ENCODE data around the gene OTOL1.

OTOL1 gene

DNA sequence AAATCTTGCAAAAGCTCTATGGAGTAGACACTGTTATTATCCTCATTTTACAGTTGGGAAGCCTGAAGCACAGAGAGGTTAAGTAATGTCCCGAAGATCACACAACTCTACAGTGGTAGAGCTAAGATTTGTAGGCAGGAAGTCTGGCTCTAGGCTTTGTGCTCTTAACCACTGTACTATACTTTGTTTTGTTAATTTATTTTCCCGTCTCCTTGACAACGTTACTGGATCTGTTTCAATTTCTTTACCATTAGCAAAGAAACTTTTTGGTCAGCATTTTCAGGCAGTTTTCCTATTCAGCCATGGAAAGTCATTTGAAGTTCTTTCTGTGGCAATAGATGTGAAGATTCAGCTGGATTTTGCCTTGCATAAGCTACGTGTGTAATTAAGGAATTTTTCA is 51.7 kb downstream of the OTOL1 start:
- no peak for DNase-seq

DNA sequence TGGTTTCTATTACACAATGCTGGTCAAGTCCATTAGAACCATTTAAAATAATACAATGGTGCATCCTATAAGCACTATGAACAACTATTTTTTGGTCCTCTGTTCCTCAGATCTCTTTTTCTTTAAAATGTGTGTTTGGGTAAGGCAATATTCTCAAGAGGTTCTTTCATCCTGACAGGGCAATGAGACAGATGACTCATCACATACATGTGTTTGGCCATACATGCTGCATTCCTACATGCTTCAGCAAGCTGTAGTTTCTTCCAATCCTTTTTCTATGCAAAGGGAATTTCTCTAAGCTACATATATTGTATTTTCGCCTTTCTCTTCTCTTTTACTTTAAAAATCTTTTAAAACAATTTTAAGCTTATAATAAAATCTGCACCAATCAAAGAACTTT is 52.7 kb downstream of the OTOL1 start:
- no peak for DNase-seq

DNA sequence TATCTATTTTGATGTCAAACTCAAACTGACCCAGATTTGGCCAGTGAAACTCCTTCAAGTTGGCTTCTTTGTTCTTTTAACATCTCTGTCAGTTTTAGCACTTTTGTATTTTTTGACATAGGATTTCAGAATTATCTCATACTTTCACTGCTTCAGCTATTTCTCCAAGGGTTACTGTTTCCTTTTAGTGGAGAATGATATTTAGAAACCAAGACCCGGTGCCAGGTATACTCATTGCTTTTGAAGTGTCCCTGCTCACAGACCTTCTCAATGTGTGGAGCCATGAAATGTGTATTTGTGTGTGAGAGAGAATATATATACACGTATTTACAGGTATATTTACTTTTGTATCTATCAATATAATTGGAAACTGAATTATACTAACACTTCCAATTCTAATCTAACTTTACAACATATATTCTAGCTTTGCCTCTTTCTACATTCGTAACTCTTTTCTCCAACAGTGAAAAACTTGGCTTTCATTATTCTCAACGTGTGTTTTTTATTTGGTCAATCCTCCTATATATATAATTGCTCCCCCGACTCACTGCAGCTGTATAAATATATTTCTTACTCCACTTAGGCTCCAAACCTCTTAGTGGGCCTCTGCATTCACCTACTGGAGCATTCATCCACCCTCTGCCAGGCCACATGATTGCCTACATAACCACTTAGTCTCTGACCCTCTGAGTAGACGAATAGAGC is 54.0 kb downstream of the OTOL1 start:
- DNase-seq, result no peak

DNA sequence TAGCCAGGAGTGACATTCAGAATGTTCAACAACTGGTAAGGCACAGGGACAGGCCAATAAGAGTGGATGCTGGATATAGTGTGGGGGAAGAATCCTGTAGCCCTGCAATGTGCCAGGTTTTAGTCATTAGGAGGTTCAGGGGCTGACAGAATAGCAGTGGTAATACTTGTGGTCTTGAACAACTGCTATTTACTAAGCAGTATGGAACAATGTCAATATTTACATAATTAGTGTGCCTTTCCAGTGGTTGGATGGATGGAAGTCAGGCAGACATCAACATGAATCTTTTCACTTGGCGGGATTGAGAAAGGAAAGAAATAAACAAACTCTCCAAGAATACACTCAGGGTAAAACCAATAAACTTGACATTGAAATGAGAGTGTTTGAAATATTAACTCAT is 55.1 kb downstream of the OTOL1 start:
- no peak for DNase-seq

DNA sequence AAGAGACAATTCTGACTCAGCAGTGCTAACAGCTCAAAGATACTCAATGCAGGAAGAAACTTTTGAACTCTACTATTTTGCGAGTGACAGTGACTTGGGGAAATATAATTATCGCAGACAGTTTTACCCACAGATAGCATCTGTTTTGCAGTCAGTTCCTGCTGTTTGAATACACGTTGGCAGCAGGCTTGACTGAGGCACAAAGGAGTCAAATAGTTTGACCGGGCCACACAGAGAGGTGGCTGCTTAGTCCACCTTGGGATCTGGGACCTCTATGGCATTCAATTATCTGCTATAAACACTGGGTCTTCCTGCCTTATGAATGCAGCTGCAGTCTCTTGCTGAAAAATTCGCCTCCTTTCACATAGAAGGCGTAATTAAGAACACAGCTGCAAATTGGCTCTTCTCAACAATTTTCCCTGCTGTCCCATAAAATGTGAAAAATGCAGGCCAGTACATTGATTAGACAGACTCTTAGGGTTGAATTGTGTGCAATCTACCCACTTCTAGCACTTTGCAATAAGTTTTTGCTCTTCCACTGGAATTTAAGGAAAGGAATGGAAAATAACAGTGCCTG is 56.5 kb downstream of the OTOL1 start:
- DNase-seq, result no peak
